Hematopoietic multipotent progenitor cell (in vitro differentiated cells): ENCODE results near the gene ANKS4B. TPM values are rescaled to one million over a fixed set of nuclear protein-coding genes. Genes with fewer than 3 reads are reported as not detected.
"Not testable (repeated sequence)": the region's sequence is repeated elsewhere in the genome, so short reads cannot be mapped to it uniquely, and the experiment has no call there.

Experiments
- DNase-seq, 3 donors: peaks; one replicate each; pipeline ENCODE4 v3.0.0-alpha.2; 2011 to 2015; ENCODE audit warnings: low read depth in 2 of 3, low spot score in 2 of 3
- total RNA-seq: library from RNA; depleted of rRNA; stranded (reverse); fragments of >200 nt; gene quantifications from one replicate; pipeline ENCODE4 v1.2.3, GENCODE V29; 2012

The ANKS4B gene
- total RNA-seq, 1 donor: not detected

DNA sequence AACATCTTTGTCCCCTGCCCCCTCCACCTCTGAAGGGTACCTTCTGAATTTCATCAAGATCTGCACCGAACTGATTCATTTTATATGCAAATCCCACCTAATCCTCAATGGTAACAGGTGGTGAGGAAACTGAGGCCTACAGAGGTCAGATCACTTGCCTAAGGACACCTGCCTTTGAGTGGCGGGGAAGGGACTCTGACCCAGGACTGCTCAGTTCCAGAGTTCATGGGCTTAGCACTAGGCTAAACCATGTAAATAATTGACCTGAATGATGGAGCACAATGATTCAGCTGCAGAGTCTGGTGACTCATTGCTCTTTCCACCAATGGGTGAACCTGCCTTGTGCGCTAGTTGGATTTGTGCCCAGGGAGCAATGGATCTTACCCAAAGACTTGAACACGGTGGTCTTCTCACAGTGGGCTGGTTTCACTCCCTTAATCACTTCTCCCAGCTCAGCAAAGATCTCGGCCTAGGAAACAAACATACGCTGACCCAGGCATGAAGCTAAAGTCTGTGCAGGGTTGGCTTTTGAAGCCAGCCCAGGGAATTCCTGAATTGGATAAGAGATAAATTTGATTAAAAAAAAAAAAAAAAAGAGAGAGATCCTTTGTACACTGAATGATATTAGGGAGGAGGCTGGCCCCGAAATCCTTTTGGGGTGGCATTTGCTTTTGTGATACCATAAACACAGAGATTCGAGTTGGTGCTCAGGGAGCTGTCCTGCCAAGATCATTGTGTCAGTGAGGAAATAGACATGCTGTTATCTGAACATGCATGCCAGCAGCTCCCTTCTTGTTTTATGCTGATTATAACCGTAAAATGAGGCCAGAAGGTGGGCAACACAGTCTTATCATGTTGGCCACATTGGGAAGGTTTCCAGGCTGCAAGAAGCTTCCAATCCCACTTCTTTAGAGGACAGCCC is 27.6 kb downstream of the ANKS4B start:
- DNase-seq: peak in 2 of 3 donors; percentile 57 to 61

GRCh38 chr16:21262779-21263639 is 29.5 kb downstream of the ANKS4B start:
- DNase-seq: no peak

- no peak for DNase-seq
Measured at GRCh38 chr16:21263640-21264570, 30.4 kb downstream of the ANKS4B start.

- no peak for DNase-seq
Measured at GRCh38 chr16:21264571-21265036, 31.1 kb downstream of the ANKS4B start.

- no peak for DNase-seq
Measured at GRCh38 chr16:21265104-21265837, 31.8 kb downstream of the ANKS4B start.

DNA sequence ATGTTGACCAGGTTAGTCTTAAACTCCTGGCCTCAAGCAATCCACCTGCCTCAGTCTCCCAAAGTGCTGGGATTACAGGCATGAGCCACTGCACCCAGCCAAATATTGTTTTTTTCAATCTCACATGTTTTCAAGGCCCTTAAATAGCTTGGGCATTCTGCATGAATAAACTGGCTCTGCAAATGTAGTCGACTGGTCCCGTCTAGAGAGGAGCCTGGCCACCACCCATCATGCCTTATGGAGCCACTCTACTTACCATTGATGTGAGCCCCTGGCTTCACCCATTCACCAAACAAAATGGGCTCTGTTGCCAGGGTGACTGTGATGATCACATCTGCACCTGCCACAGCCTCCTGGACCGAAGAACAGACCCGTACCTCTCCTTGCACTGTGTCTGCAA is 33.8 kb downstream of the ANKS4B start:
- DNase-seq: no peak

DNA sequence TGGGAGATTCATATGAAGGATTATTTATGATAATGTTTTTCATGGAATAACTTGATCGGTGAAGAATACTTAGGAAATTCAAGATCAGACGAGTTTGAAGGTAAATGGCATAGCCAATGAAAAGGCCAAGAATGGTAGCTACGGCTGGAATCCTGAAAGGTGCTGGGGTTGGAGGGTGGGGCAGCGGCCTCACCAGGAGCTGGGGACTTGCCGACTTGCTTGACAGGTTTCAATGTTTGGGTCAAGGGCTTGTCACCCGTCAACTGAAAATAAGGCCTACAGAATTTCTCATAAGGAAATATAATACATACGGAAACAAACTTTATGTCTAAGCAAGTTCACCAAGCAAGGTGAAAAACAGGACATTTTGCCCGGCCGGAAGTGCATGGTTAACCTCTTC is 34.7 kb downstream of the ANKS4B start:
- no peak for DNase-seq

DNA sequence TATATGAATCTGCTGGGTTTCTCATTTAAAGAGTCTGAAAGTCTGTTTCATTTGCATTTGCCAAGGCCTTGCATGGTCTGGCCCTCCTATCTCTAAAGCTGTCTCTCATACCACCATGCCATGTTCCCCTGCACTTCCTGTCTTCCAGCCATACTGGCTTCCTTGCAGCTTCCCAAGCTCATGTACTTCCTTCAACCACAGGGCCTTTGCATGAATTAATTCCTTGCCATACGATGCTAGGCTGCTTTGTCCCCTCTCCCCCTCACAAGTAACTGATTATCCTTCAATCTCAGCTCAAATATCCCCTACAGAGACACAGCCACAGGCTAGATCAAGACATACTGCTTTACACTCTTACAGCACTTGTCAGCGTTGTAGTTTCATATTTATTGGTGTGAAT is 38.8 kb downstream of the ANKS4B start:
- DNase-seq: no peak

- not testable (repeated sequence) for DNase-seq
Measured at GRCh38 chr16:21272763-21273162, 39.3 kb downstream of the ANKS4B start.

GRCh38 chr16:21274172-21274726 is 40.8 kb downstream of the ANKS4B start:
- no peak for DNase-seq

- no peak for DNase-seq
Measured at GRCh38 chr16:21275529-21275928, 42.0 kb downstream of the ANKS4B start.

- no peak for DNase-seq
Measured at GRCh38 chr16:21276090-21276489, 42.6 kb downstream of the ANKS4B start.

DNA sequence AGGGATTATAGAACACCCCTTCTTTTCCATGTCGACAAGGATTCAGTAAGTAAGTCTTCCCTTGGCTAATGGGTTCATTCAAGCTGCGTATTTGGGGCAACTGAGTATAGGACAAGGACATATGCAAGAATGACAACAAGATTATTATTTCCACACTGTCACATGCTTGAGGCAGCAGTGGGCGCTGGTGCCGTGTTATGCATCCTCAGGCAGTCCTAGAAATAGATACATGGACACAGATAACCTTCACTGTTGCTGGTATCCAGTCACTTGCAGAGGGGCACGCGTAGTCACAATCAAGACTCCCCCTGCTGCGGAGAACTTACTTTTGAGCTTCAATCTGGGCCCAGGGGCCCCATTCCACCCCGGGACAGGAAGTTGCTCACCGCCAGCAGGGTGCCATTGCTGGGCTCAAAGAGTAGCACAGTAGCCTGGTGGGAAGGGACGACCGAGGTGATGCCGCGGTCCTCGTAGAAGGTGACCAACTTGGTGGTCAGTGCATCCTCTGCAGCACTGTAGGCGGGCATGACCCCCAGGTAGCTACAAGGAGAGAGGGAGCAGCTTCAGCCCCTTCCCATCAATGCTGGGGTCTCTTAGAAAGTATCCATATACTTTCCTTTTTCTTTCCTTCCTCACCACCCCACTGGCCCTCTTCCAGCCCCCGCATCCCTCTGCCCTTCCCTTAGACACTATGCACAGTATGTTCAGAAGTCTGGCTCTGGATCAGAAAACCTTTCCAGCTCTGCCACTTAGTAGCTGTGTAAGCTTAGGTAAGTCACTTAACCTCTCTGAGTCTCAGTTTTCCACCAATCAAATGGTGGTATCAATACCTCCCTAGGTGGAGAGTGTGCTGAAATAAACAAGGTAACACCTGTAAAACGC is 43.8 kb downstream of the ANKS4B start:
- no peak for DNase-seq

DNA sequence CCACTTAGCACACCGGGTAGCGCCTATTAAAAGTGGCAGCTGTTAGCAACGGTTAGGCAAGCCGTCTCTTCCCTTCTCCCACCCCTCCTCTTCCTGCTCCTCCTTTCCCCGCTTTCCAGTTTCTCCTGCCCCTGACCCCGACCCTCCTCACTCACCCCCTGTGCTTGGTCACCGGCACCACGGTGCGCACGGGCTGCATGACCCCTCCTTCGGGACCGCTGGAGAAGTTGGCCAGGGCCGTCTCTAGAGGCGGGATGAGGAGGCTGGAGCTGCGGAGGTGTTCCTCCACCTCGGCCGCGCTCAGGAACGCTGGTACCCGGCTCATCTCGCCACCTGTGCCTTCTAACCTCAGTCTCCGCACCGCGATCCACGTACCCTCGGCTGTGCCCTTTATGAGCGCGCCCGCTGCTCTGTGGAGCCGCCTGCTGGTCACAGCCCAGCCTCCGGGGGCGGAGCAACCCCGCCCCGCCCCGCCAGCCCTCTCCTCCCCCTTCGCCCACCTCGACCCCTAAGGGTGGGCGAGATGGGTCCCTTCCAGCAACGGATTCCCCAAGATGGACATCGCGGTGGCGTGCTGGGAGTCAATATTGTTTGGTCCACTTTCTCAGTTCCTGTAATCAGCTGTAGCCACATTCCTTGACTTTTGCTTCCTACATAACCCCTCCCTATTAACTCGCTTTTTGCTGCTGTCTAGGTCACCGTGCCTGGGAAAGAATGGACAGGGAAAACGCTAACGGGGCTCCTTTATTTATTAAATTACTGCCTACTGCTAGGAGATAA is 44.6 kb downstream of the ANKS4B start, which contains the start of gene CRYM:
TSS of gene CRYM (minus strand) at position 364 of the 780 bp plus-strand sequence. CDS start at position 325, 39 bp downstream.
- DNase-seq: peak in 2 of 3 donors; percentile 53 to 68

GRCh38 chr16:21279501-21279900 is 46.0 kb downstream of the ANKS4B start:
- no peak for DNase-seq

- DNase-seq: no peak
Measured at GRCh38 chr16:21281698-21282389, 48.3 kb downstream of the ANKS4B start.
